NCI-H2107 treated with DMSO at 0.1 percent for 48 hours (cell line): ENCODE data around the gene PXN.
"Not testable (repeated sequence)": the region's sequence is repeated elsewhere in the genome, so short reads cannot be mapped to it uniquely, and the experiment has no call there.

Experiments
- DNase-seq: peaks from one replicate; lab custom pipeline; 2025; ENCODE audit not compliant: unreplicated experiment; lab: John Stamatoyannopoulos, UW

Gene PXN

DNA sequence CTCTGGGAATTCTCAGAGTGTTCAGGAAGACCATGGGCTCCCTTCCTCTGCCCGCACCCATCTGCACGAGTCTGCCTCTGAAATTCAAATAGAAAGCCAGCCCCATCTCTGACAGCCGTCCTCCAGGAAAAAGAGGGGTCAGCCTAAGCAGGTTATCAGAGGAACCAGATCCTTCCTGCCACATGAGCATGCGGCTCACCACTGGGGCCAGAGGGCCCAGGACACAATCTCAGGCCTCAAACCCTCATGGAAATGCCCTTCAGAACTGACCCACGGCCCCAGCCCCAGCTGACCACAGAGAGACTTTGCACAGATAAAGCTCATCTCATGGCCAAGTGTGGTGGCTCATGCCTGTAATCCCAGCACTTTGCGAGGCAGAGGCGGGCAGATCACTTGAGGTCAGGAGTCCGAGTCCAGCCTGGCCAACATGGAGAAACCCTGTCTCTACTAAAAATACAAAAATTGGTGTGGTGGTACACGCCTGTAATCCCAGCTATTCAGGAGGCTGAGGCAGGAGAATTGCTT lies 23.2 kb downstream of the PXN start:
- no peak for DNase-seq

GRCh38 chr12:120241561-120242274 lies 23.8 kb downstream of the PXN start:
- no peak for DNase-seq

- DNase-seq = no peak
These were observed 25.1 kb downstream of the PXN start for GRCh38 chr12:120240495-120240833.

GRCh38 chr12:120239776-120240494 lies 25.6 kb downstream of the PXN start:
- no peak for DNase-seq

GRCh38 chr12:120238839-120239445 lies 26.6 kb downstream of the PXN start:
- DNase-seq = no peak

GRCh38 chr12:120238217-120238616 lies 27.3 kb downstream of the PXN start:
- no peak for DNase-seq

GRCh38 chr12:120237360-120238171 lies 28.0 kb downstream of the PXN start:
- no peak for DNase-seq

GRCh38 chr12:120236809-120237208 lies 28.7 kb downstream of the PXN start:
- DNase-seq = not testable (repeated sequence)

- DNase-seq = no peak
These were observed 29.9 kb downstream of the PXN start for GRCh38 chr12:120235369-120236323.

- peak; percentile 90 for DNase-seq
These were observed 30.7 kb downstream of the PXN start for GRCh38 chr12:120234643-120235368.

- DNase-seq = no peak
These were observed 34.1 kb downstream of the PXN start for GRCh38 chr12:120231316-120232011.

DNA sequence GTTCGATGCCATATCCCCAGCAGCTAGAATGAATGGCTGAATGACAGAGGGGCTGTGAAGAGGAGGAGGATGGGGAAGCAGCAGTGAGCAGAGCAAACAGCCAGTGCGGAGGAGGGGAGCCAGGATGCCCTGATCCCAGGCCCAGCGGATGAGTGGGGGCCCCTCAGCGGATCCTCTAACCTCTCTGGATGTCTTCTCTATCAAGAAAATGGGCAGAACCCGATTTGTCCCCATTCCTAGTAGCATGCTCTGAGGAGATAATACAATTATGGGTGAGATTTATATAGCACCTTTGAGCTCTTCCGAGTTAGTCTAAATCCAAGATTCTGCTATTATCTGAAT lies 34.6 kb downstream of the PXN start:
- no peak for DNase-seq

- DNase-seq = peak; percentile 49
These were observed 35.1 kb downstream of the PXN start for GRCh38 chr12:120230326-120230973.

DNA sequence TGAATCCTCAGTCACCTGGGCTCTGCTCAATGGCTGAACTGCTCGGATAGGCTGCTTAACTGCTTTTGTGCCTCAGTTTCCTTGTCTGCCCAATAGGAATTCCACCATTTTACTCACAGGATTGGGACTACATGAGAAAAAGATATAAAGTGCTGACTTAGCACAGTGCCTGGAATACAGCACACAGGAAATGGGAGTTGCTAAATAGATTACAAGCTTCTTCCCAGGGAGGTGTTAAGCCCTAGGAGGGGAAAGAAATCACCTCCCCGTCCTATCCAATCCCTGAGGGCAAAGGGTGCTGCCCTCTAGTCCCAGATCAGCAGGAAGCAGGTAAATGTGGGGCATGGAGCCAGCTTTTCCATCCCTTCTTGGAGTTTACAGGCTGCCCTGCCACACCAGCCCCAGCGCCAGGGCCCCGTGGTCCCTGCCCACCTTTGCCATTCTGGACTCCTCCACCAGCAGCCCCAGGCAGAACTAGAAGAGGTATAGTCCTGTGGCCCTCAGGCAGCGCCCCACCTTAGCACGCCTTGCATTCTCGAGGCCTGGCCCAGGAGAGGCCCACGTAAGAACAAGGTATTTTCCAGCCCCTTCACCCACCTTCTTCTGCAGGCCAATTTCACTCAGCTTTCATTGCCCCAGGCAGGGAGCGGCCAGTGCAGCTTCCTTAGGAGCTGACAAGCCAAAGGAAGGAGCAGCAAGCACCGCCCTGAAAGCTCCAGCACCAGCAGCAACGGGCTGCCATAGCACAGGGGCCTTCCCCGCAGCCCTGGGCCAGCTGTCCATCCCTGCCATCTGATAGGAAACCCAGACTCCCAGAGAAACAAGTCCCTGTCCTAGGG lies 35.8 kb downstream of the PXN start:
- no peak for DNase-seq

DNA sequence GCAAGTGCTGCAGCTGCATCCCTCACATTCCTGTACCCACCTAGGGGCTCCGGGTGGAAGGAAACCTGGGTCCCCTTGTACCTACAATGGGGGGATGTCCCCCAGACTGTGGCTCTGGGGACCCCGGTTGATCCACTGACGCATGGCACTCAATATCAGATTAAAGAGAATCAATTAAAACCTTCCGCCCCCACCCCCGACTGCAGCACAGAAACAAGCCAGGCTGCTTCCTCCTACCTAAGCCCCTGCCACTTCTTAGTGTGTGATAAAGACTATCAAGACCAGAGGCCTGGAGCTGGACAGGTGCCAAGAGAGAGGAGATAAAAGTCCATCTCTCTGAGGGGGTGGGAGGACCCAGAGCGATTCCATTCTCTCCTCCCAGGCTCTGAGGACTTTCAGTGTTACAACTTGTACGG lies 36.5 kb downstream of the PXN start:
- no peak for DNase-seq

DNA sequence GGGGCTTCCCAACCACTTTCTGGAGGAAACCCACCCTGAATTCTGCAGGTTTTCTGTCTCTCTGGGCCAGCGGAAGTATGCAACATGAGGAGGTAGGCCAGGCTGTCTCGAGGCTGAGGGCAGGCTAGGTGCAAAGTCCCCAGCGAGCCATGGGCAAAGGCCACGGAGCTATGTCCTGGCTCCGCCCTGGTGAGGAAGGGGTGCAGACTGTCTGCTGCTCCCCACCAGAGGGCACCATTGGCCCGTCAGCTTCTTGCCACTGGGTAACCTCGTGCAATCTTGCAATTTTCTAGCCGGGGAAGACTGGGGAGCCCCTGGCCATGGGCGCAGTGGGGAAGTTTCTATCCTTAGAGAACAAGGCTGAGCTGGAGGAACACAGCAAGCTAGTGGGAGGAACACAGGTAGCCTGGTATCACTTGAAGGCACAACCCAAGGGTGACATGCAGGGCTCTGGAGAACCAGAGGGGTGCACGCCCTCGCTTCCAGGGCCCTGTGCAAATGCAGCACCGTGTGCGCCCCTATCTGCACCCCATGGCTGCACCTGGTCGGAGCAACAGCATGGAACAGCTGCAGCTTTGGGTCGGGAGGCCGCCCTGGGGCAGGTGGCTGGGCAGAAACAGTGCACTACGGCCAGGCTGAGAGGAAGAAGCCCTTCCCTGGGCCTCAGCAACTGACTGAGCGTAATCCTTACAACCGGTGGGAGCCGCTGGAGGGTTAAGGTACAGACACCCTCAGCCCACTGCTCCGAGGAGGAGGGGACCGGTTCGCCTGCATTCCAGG lies 37.0 kb downstream of the PXN start:
- DNase-seq = peak; percentile 69

- DNase-seq = no peak
These were observed 37.6 kb downstream of the PXN start for GRCh38 chr12:120228041-120228290.
